Vagina (tissue), 2 donors: ENCODE measurements around the gene ABHD6.

Experiments
- POLR2A ChIP-seq, 2 donors: fragments of 450-650 bp; IDR thresholded peaks; one replicate each; pipeline ENCODE4 v1.6.1; 2017; ENCODE audit warnings: antibody characterized with exemption in 2 of 2, mild to moderate bottlenecking in 2 of 2, moderate library complexity in 2 of 2
- POLR2AphosphoS5 ChIP-seq, 2 donors: sonication (generic); formaldehyde crosslinking; IDR thresholded peaks; one replicate each; pipeline ENCODE4 v1.9.0; 2017; ENCODE audit warnings: antibody characterized with exemption in 2 of 2, mild to moderate bottlenecking in 2 of 2, low read depth in 1 of 2; ENCODE audit not compliant: insufficient read depth in 1 of 2
- TF ChIP-seq, protein P1 (sequence below), 3 experiments: fragments of 450-650 bp in 2 of 3; fragments of 200-600 bp in 1 of 3; sonication (generic) in 1 of 3; IDR thresholded peaks; one replicate each; pipeline ENCODE4 v1.5.1; 2017 to 2019; ENCODE audit warnings: antibody characterized with exemption in 3 of 3, mild to moderate bottlenecking in 2 of 3, moderate library complexity in 2 of 3

DNA sequence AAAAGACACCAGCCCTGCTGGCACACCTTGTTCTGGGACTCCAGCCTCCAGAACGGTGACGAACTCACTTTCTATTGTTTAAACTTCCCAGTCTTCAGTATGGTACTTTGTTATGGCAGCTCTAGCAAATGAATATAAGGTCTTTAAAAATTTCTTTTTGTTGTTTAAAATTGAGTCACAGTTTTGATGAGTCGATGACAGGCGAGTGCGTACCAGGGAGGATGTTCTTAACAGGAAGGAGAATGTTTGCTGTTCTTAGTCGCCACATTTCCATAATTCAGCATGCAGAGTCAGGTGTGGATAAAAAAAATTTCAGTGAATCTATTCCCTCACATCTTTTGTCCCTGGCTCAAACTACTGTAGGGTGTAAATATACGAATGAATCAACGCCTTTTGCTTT lies 39.2 kb upstream of the ABHD6 start:
- TF ChIP-seq, protein P1, sequence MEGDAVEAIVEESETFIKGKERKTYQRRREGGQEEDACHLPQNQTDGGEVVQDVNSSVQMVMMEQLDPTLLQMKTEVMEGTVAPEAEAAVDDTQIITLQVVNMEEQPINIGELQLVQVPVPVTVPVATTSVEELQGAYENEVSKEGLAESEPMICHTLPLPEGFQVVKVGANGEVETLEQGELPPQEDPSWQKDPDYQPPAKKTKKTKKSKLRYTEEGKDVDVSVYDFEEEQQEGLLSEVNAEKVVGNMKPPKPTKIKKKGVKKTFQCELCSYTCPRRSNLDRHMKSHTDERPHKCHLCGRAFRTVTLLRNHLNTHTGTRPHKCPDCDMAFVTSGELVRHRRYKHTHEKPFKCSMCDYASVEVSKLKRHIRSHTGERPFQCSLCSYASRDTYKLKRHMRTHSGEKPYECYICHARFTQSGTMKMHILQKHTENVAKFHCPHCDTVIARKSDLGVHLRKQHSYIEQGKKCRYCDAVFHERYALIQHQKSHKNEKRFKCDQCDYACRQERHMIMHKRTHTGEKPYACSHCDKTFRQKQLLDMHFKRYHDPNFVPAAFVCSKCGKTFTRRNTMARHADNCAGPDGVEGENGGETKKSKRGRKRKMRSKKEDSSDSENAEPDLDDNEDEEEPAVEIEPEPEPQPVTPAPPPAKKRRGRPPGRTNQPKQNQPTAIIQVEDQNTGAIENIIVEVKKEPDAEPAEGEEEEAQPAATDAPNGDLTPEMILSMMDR (IDR thresholded peaks at IDR 0.05) = no peak
- no peak for TF ChIP-seq POLR2A (IDR thresholded peaks at IDR 0.05)
- no peak for TF ChIP-seq POLR2AphosphoS5 (IDR thresholded peaks at IDR 0.05; ENCODE audit: insufficient read depth in 1 of 2, low read depth in 1 of 2)
